ENCODE data around the gene TRIM7. TPM values are rescaled to one million over a fixed set of nuclear protein-coding genes. Genes with fewer than 3 reads are reported as not detected.

The TRIM7 gene
- total and polyA plus RNA-seq, 9 of the 15 experiments (the other 6 are each of a cell fraction or from before 2014, with no cell fraction given), result 2.6 to 14.9 (median 8.9) TPM

DNA sequence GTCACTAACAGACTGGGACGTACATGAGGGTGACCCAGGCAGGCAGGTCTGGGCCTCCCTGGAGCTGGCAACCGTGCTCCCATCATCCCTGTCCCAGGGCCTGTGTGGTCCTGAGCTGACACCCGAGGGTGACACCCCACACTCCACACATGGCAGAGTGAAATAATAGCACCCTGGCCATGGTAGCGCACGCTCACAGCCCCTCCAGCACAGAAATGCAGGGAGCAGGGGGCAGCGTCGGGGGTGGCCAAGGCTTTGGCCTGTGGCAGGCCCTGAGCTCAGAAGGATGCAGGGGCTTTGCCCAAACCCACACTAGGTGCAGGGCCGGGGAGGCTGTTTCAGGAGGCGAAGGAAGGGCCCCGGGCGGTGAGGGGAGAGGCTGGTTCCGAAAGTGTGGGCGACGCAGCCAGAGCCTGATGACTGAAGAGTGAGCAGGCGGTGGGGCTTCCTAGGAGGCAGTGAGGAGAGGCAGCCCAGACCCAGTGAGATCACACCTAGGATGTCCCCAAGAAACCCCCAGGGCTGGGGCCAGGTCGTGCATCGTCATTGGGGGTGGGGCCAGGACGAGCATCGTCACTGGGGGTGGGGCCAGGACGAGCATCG lies 44.7 kb downstream of the TRIM7 start (continued):
- TF ChIP-seq PBX2 (CRISPR knock-in tag; IDR thresholded peaks at IDR 0.05; ENCODE audit: low read depth) (no peak), PBX2 (tag; conservative IDR thresholded peaks at IDR 0.05; ENCODE audit: low read depth) (no peak), FIP1L1 (IDR thresholded peaks at IDR 0.05; ENCODE audit: low read depth, low read length, poor library complexity, severe bottlenecking) (no peak), GABPB2 (CRISPR knock-in tag; conservative IDR thresholded peaks at IDR 0.05) (no peak), BHLHE40 (IDR thresholded peaks at IDR 0.05; ENCODE audit: low read length) (no peak), POU5F1 (IDR thresholded peaks at IDR 0.05; ENCODE audit: borderline replicate concordance, low read depth, low read length, partially characterized antibody) (no peak), WHSC1 (IDR thresholded peaks at IDR 0.05; ENCODE audit: low read length) (no peak), ASH1L (IDR thresholded peaks at IDR 0.05; ENCODE audit: borderline replicate concordance, low read depth, partially characterized antibody) (no peak), POLR2B (IDR thresholded peaks at IDR 0.05; ENCODE audit: low read depth, partially characterized antibody) (peak; percentile 62), KAT7 (CRISPR knock-in tag; IDR thresholded peaks at IDR 0.05; ENCODE audit: borderline replicate concordance) (no peak; the same call in 1 of the 2 replicates), NFE2 (IDR thresholded peaks at IDR 0.05; ENCODE audit: low read depth) (peak; percentile 60; the same call in 1 of the 2 replicates), CREBBP (IDR thresholded peaks at IDR 0.05; ENCODE audit: low read depth, low read length) (no peak), DDX20 (tag; IDR thresholded peaks at IDR 0.05; ENCODE audit: low read depth) (no peak), SP1 (CRISPR knock-in tag; IDR thresholded peaks at IDR 0.05) (no peak; the same call in none of the 2 replicates)
- TF ChIP-seq, protein P1, sequence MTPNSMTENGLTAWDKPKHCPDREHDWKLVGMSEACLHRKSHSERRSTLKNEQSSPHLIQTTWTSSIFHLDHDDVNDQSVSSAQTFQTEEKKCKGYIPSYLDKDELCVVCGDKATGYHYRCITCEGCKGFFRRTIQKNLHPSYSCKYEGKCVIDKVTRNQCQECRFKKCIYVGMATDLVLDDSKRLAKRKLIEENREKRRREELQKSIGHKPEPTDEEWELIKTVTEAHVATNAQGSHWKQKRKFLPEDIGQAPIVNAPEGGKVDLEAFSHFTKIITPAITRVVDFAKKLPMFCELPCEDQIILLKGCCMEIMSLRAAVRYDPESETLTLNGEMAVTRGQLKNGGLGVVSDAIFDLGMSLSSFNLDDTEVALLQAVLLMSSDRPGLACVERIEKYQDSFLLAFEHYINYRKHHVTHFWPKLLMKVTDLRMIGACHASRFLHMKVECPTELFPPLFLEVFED (CRISPR knock-in tag; conservative IDR thresholded peaks at IDR 0.05), result 0 out of 2 replicates have a peak, but pooled peaks have one; percentile 46
- TF ChIP-seq, protein P2, sequence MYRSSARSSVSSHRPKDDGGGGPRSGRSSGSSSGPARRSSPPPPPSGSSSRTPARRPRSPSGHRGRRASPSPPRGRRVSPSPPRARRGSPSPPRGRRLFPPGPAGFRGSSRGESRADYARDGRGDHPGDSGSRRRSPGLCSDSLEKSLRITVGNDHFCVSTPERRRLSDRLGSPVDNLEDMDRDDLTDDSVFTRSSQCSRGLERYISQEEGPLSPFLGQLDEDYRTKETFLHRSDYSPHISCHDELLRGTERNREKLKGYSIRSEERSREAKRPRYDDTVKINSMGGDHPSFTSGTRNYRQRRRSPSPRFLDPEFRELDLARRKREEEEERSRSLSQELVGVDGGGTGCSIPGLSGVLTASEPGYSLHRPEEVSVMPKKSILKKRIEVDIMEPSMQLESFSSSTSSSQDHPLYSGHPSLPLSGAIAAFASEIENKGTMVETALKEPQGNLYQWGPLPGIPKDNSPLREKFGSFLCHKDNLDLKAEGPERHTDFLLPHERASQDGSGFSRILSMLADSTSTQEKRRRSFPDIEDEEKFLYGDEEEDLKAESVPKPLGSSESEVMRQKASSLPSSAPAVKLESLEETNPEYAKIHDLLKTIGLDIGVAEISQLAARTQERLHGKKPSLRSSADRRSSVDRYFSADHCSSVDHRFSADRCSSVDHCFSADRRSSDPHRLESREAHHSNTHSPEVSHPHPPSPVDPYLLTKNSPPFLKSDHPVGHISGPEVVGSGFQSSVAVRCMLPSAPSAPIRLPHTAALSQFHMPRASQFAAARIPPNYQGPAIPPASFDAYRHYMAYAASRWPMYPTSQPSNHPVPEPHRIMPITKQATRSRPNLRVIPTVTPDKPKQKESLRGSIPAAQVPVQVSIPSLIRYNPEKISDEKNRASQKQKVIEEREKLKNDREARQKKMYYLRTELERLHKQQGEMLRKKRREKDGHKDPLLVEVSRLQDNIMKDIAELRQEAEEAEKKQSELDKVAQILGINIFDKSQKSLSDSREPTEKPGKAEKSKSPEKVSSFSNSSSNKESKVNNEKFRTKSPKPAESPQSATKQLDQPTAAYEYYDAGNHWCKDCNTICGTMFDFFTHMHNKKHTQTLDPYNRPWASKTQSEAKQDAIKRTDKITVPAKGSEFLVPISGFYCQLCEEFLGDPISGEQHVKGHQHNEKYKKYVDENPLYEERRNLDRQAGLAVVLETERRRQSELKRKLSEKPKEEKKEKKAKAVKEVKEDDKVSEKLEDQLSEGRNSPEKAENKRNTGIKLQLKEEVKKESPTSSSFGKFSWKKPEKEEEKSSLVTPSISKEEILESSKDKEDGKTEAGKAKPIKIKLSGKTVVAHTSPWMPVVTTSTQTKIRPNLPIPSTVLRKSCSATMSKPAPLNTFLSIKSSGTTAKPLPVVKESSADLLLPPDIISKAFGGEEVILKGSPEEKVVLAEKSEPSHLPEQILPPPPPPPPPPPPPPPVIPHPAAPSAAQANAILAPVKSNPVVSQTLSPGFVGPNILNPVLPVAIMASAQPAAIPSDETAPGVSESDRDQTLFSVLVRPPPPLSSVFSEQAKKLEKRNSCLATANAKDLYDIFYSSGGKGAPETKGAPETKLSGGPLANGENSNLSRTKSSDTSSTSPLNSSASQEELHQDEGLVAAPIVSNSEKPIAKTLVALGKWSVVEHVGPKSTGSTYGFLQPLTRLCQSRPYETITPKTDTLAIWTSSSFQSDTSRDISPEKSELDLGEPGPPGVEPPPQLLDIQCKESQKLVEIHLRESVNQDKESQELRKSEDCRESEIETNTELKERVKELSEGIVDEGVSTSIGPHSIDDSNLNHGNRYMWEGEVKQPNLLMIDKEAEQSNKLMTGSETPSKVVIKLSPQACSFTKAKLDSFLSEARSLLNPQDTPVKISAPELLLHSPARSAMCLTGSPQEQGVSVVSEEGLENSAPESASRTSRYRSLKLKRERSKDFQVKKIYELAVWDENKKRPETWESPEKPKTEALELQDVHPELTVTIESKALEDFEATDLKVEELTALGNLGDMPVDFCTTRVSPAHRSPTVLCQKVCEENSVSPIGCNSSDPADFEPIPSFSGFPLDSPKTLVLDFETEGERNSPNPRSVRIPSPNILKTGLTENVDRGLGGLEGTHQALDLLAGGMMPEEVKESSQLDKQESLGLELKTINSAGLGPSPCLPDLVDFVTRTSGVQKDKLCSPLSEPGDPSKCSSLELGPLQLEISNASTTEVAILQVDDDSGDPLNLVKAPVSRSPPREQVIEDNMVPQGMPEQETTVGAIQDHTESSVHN (IDR thresholded peaks at IDR 0.05; ENCODE audit: borderline replicate concordance in 1 of 2, low read depth in 1 of 2), result no peak
